Measurements from ENCODE around the gene CCR8.
"Not testable (repeated sequence)": the region's sequence is repeated elsewhere in the genome, so short reads cannot be mapped to it uniquely, and the experiment has no call there.

Gene CCR8

GRCh38 chr3:39315420-39315819, 14.1 kb upstream of the CCR8 start:
- no peak for DNase-seq (ENCODE audit: low read depth)

DNA sequence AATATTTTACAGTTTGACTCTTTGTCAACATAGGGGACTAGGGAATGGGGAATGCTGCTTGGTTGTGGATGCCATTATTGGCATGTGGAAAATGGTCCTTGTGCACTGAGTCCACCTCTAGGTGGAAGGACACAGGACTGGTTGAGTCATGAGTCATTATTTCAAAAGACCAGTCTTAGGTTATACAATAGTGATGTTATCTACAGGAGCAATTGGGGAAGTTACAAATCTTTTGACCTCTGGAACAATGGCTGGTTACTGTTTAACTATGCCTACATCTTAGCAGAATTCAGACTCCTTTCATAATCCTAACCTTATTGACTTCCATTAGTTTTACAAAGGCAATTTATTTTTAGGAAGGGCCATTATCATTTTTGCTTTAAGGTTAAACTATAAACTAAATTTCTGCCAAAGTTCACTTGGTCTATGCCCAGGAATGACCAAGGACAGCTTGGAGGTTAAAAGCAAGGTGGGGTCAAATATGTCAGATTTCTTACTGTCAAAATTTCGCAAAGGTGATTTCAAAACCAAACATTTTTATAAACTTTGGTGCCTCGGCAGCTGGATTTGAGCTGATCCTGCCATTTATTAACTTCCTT, 11.8 kb upstream of the CCR8 start:
- DNase-seq (ENCODE audit: low read depth) = no peak

DNA sequence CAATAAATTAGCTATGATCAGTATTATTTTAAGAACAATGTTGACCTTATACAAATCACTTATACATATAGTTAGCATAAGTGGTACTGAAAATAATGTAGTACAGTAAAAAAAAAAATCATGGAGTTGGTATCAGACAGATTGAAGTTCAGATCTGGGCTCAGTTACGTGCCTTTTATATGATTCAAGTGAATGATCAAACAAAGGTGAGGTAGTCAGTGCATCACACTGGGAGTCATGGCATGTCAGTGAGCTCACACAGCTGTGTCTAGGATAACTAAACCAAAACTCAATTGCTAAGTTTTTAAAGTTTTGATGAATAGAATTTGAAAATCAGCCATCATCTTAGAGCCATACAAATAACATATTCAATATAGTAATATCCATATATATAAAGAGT, 11.2 kb upstream of the CCR8 start:
- no peak for DNase-seq (ENCODE audit: low read depth)

GRCh38 chr3:39319249-39319648, 10.3 kb upstream of the CCR8 start:
- DNase-seq (ENCODE audit: low read depth) = no peak

- DNase-seq (ENCODE audit: low read depth) = not testable (repeated sequence)
These were observed 7.9 kb upstream of the CCR8 start for GRCh38 chr3:39321574-39321983.

- not testable (repeated sequence) for DNase-seq (ENCODE audit: low read depth)
These were observed 7.2 kb upstream of the CCR8 start for GRCh38 chr3:39322209-39322715.

GRCh38 chr3:39322936-39323335, 6.6 kb upstream of the CCR8 start:
- no peak for DNase-seq (ENCODE audit: low read depth)

DNA sequence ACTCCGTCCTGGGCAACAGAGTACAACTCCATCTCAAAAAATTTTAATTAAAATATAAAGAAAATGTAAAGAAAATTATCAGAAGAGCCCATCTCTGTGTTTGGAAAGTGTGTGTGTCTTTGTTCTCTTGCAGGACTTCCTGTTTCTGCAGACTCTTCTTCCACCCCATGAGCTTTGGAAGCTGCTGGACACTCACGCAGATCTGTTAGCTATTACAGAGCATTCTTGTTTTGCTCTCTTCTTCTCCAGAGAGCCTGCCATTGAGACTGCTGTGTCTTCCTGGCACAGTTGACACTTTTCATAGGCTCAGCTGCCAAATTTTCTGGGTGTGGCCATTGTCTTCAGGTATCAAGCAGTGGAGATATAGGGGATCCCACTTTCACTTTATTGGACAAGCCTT, 6.0 kb upstream of the CCR8 start:
- no peak for DNase-seq (ENCODE audit: low read depth)

- DNase-seq (ENCODE audit: low read depth) = no peak
These were observed 4.3 kb upstream of the CCR8 start for GRCh38 chr3:39325236-39325635.

DNA sequence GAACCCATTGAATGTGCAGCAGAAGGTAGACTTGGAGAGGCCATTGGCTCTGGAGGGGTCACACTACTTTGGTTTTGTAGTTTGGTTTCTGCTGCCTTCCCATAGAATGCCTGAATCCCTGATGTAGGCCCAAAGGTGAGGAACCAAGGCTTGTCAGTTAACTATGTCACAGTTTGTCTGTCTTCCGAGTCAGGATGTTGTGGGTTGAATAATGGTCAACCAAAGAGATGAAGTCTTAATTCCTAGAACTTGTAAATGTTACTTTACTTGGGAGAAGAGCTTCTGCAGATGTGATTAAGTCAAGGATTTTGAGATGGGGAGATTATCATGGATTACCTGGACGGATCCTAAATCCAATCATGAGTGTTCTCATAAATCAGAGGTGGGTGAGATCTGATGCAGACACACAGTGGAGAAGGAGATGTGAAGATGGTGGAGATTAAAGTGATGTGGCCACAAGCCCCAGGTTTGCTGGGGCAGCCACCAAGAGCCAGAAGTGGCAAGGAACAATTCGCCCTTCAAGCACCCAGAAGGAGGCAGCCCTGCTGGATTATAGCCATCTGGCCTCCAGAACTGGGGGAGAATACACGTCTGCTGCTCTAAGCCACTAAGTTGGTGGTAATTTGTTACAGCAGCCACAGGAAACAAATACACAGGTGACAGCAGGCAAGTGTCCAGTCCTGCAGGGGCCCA, 2.3 kb upstream of the CCR8 start:
- no peak for DNase-seq (ENCODE audit: low read depth)

DNA sequence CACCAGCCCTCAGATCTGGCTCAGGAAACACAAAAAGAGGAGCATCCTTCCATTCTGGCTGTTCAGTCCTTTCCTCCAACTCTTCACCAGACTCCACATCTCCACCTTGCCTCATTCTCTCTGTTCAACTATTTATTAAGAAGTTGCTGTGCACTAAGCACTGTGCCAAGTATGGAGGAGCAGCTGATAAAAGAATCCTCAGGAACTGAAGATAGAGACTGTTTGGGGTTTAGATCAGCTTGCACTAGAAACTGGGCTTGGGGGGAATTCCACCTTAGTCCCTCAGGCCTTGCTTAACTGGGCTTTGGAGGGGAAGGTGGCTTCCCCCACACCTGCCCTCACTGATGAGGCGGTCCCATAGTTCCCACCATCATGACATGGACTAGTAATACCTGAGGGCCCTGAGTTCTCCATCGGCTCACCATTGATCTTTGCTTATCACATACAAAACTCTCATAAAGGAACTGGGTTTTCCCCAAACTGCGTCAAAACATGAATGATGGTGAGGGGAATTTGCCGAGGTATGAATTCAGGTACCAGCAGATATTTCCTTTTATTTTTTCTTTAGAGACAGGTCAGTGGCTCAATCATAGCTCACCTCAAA, 1.7 kb upstream of the CCR8 start:
- DNase-seq (ENCODE audit: low read depth) = no peak

DNA sequence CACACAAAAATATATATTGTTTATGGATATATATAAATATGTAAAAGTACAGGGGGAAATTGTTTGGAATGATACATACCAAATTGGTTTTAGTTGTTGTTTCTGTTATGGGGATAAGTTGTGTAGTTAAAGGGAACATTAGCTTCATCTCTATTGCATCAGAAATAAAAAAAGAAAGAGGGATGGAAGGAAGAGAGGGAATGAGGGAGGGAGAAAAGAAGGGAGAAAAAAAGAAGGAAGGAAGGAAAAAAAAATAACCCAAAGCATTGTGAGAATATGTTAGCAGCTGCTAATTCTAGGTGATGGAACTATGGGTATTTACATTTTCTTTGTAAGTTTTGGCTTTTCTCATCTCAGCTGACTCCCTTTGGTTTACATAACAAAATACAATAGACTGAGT, 1.3 kb downstream of the CCR8 start:
- DNase-seq (ENCODE audit: low read depth) = no peak

DNA sequence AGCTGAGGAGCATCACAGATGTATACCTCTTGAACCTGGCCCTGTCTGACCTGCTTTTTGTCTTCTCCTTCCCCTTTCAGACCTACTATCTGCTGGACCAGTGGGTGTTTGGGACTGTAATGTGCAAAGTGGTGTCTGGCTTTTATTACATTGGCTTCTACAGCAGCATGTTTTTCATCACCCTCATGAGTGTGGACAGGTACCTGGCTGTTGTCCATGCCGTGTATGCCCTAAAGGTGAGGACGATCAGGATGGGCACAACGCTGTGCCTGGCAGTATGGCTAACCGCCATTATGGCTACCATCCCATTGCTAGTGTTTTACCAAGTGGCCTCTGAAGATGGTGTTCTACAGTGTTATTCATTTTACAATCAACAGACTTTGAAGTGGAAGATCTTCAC, 3.0 kb downstream of the CCR8 start:
- DNase-seq (ENCODE audit: low read depth) = no peak

GRCh38 chr3:39333607-39334006, 4.1 kb downstream of the CCR8 start:
- no peak for DNase-seq (ENCODE audit: low read depth)

DNA sequence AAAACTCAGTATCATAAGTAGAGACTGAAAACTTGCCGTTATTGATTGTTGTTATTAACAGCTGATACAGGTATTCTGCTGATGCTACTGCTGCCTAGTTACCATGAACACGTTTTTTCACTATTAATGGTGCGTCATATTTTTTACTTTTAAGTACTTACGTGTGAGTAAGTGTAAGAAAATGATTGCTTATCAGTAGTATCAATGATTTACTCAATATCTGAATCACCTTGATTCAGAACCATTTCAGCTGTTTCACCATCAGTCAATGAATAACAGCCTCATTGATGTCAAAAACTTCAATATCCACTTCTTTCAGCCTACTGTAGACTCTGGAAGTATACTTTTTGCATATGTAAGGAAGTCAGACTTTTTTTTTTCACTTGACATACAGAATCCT, 4.7 kb downstream of the CCR8 start:
- no peak for DNase-seq (ENCODE audit: low read depth)

- no peak for DNase-seq (ENCODE audit: low read depth)
These were observed 8.7 kb downstream of the CCR8 start for GRCh38 chr3:39338201-39338600.

DNA sequence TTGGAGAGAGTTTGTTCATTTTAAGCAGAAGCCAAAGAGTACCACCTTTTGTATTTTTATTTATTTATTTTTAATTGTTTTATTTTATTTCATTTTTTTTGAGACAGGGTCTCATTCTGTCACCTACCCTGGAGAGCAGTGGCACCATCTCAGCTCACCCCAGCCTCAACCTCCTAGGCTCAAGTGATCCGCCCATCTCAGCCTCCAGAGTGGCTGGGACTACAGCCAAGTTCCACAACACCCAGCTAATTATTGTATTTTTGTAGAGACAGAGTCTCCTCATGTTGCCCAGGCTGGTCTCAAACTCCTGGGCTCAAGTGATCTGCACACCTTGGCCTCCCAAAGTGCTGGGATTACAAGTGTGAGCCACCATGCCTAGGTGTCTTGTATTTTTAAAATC, 9.6 kb downstream of the CCR8 start:
- no peak for DNase-seq (ENCODE audit: low read depth)

DNA sequence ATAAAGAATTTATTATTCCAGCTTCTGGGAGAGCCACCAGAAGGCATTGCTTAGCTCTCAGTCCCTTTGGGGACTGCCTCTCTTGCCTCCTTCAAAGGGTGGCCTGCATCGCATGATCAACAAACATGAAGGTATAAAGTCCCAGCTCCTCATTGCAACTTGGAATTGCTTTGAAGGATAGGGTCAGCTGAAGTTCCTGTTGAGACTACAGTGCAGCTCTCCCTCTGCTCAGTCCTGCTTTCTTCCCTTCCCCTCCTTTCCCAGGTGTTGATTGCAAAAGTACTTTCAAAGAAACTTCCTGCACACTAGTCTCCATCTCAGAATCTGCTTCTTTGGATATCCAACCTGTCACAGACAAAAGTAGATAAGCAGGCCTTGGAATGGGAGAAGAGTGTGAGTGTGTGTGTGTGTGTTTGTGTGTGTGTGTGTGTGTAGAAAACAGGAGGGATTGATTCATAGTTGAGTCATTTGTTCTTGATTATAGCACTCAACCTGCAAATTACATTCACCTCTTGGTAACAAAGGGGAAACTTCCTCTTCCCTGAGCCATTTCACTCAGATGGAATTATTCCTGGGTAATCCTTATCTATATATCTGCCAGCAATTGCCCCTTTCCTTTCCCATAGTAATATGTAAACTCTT, 13.7 kb downstream of the CCR8 start:
- DNase-seq (ENCODE audit: low read depth) = no peak

DNA sequence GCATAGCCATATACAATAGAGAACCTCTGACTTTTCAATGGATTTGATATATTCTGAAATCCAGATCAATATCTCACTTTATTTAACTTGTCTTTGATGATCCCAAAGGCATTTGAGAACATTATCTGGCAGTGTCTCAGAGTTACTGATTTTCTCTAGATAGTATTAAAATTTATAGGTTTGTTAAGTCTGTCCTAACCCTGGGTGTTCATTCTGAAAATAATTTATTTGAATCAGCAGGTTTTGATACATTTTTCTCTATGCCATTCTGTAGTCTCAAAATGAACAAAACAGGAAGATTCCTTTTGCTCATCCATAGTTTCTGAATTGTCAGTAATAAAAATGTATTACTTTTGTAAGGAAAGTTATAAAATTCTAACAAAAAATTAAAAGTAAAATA, 14.3 kb downstream of the CCR8 start:
- no peak for DNase-seq (ENCODE audit: low read depth)

DNA sequence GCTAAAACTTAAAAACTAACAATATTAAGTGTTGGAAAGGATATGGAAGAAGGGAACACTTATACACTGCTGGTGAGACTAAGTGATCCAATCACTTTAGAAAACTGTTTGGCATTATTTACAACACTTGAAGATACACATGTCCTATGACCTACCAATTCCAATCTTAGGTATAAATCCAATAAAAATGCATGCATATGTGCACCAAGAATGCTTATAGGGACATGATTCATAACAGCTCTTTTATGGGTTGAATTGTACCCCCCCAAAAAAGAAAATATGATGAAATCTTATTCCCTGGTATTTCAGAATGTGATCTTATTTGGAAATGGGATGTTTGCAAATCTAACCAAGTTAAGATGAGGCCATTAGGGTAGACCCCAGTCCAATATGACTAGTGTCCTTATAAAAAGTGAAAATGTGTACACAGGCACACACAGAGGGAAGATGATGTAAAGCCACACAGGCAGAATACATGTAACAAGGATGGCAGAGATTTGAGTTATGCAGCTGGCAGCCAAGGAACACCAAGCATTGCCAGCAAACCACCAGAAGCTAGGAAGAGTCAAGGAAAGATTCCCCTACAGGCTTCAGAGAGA, 15.3 kb downstream of the CCR8 start:
- no peak for DNase-seq (ENCODE audit: low read depth)

DNA sequence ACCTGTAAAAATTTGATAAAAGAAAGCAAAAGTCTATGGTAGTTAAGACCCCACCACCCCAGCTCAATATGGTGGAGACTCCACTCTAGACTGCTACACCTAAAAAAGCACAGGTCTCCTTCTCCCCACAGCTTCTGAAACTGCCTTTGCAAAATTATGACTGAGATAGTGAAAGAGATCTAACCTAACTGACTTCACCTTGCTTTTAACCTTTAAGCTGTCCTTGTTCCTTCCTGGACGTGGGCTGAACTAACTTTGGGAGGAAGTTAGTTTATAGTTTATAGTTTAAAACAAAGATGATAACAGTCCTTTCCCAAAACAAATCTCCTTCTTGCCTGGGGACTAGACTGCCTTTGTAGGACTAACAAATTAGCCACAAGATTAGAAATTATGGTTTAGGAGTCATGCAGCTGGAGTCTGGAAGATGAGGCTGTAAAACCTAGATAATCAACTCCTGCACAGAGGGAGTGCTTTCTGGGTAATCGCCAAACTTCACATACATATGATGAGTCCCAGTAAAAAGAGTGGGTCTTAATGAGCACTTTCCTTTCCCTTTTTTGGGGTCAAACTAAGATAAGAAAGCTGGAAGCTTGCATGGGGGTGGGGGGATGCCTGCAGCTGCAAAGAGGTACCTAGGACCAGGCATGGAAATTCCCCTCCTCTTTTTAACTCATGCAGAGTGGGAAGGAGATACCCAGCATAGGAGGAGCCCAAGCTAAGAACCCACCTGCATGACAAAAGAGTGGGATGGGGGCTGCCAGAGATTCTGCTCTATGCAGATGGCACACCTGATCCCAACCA, 17.5 kb downstream of the CCR8 start:
- DNase-seq (ENCODE audit: low read depth) = no peak

- DNase-seq (ENCODE audit: low read depth) = no peak
These were observed 18.0 kb downstream of the CCR8 start for GRCh38 chr3:39347586-39347876.
